SK-N-SH (cell line): ENCODE results near the gene PTPRB. TPM values are rescaled to one million over a fixed set of nuclear protein-coding genes. Genes with fewer than 3 reads are reported as not detected.

Experiments used
- CTCF ChIA-PET: fragments of 300-600, 350-600 bp; formaldehyde crosslinking; extraction: SDS; loops from one replicate; lab custom pipeline; 2021; lab: Yijun Ruan, JAX
- POLR2A ChIA-PET: fragments of 350-600 bp; sonication (Branson Sonifier 250); formaldehyde crosslinking; extraction: SDS; loops from one replicate; lab custom pipeline; 2020; ENCODE audit warnings: antibody characterized with exemption, inconsistent platforms; lab: Yijun Ruan, JAX
- DNase-seq: peaks from one replicate; pipeline ENCODE4 v3.0.0; 2012
- H2AFZ ChIP-seq: fragments of 200-600 bp; sonication (generic); 2 replicates; pipeline ENCODE4 v1.8.1; 2016; ENCODE audit warnings: antibody characterized with exemption, mild to moderate bottlenecking, low read depth
- H3F3A ChIP-seq: fragments of 200-600 bp; sonication (generic); replicated peaks from 2 replicates; pipeline ENCODE3; 2016; ENCODE audit warnings: antibody characterized with exemption, mild to moderate bottlenecking; ENCODE audit not compliant: insufficient read depth
- H3K27ac ChIP-seq, 2 experiments: fragments of 200-500 bp in 1 of 2; fragments of 200-600 bp in 1 of 2; sonication (Bioruptor generic) in 1 of 2; sonication (generic), shearing (Covaris generic) in 1 of 2; 2 replicates each; pipeline versions ENCODE4 v1.5.1 to v1.6.1; 2014 to 2016; ENCODE audit warnings: low read depth in 2 of 2, inconsistent platforms in 1 of 2, low read length in 1 of 2, mild to moderate bottlenecking in 1 of 2, mixed read lengths in 1 of 2
- H3K27me3 ChIP-seq: fragments of 200-600 bp; sonication (generic), shearing (Covaris generic); 2 replicates; pipeline ENCODE4 v1.6.1; 2016; ENCODE audit warnings: mixed run types; ENCODE audit not compliant: insufficient read depth
- H3K36me3 ChIP-seq, 2 experiments: fragments of 200-500 bp in 1 of 2; fragments of 200-600 bp in 1 of 2; sonication (Bioruptor generic) in 1 of 2; sonication (generic) in 1 of 2; replicated peaks in 1 of 2; 2 replicates each; pipeline versions ENCODE3 to v1.5.1; 2014 to 2016; ENCODE audit warnings: low read length in 1 of 2, mild to moderate bottlenecking in 1 of 2; ENCODE audit not compliant: insufficient read depth in 2 of 2, control insufficient read depth in 1 of 2
- H3K4me1 ChIP-seq, 2 experiments: fragments of 200-500 bp in 1 of 2; fragments of 200-600 bp in 1 of 2; sonication (Bioruptor generic) in 1 of 2; sonication (generic), shearing (Covaris generic) in 1 of 2; 2 replicates each; pipeline versions ENCODE4 v1.5.1 to v1.6.1; 2014 to 2016; ENCODE audit warnings: low read depth in 1 of 2, low read length in 1 of 2, mixed run types in 1 of 2; ENCODE audit not compliant: insufficient read depth in 2 of 2, control insufficient read depth in 1 of 2
- H3K4me2 ChIP-seq: fragments of 200-600 bp; sonication (generic), shearing (Covaris generic); 2 replicates; pipeline ENCODE4 v1.6.1; 2017; ENCODE audit warnings: mixed run types
- H3K4me3 ChIP-seq, 2 experiments: fragments of 200-500 bp in 1 of 2; fragments of 200-600 bp in 1 of 2; sonication (Bioruptor generic) in 1 of 2; sonication (generic), shearing (Covaris generic) in 1 of 2; 2 replicates each; pipeline versions ENCODE4 v1.5.1 to v1.8.1; 2014 to 2016; ENCODE audit warnings: low read depth in 2 of 2, inconsistent platforms in 1 of 2, low read length in 1 of 2, mild to moderate bottlenecking in 1 of 2, mixed read lengths in 1 of 2, moderate library complexity in 1 of 2
- H3K79me2 ChIP-seq: fragments of 200-600 bp; sonication (generic); 2 replicates; pipeline ENCODE4 v1.8.1; 2017; ENCODE audit warnings: mild to moderate bottlenecking; ENCODE audit not compliant: insufficient read depth
- H3K9ac ChIP-seq: fragments of 200-600 bp; sonication (generic); 2 replicates; pipeline ENCODE4 v1.6.1; 2017; ENCODE audit warnings: mixed run types
- H3K9me2 ChIP-seq: fragments of 200-600 bp; sonication (generic); 2 replicates; pipeline ENCODE4 v1.6.1; 2017; ENCODE audit warnings: mixed run types
- H3K9me3 ChIP-seq: fragments of 200-600 bp; sonication (generic); 2 replicates; pipeline ENCODE4 v1.6.1; 2017; ENCODE audit warnings: mixed run types, mild to moderate bottlenecking, moderate library complexity
- H4K20me1 ChIP-seq: fragments of 200-600 bp; sonication (generic); 2 replicates; pipeline ENCODE4 v1.6.1; 2017; ENCODE audit warnings: mild to moderate bottlenecking, mixed run types; ENCODE audit not compliant: insufficient read depth
- EZH2phosphoT487 ChIP-seq: fragments of 200-600 bp; sonication (generic); IDR thresholded peaks from 2 replicates; pipeline ENCODE4 v1.6.1; 2017; ENCODE audit warnings: low read depth, mixed run types, mild to moderate bottlenecking, antibody characterized with exemption, moderate library complexity, borderline replicate concordance
- FOXJ3 ChIP-seq: sonication (generic); formaldehyde crosslinking; IDR thresholded peaks from 2 replicates; pipeline ENCODE4 v1.5.1; 2020; ENCODE audit warnings: mild to moderate bottlenecking, missing genetic modification reagents
- FOXM1 ChIP-seq: IDR thresholded peaks from 2 replicates; pipeline ENCODE4 v1.4.0; 2012; ENCODE audit warnings: low read depth, mild to moderate bottlenecking
- GABPA ChIP-seq: IDR thresholded peaks from 2 replicates; pipeline ENCODE4 v1.4.0; 2012; ENCODE audit warnings: low read depth, mild to moderate bottlenecking
- IRF3 ChIP-seq: fragments of 150-350 bp; IDR thresholded peaks from 2 replicates; pipeline ENCODE4 v1.6.1; 2016; ENCODE audit warnings: mild to moderate bottlenecking, low read depth, low read length
- MXI1 ChIP-seq: IDR thresholded peaks from 2 replicates; pipeline ENCODE4 v1.6.1; 2012; ENCODE audit warnings: mild to moderate bottlenecking, low read depth, low read length, improper control_type of control experiment
- POLR2AphosphoS5 ChIP-seq: IDR thresholded peaks from 2 replicates; pipeline ENCODE4 v1.6.1; 2012; ENCODE audit warnings: low read depth, low read length
- RCOR1 ChIP-seq: fragments of 150-350 bp; IDR thresholded peaks from 2 replicates; pipeline ENCODE4 v1.6.1; 2017; ENCODE audit warnings: antibody characterized with exemption, low read length
- TAF1 ChIP-seq: IDR thresholded peaks from 2 replicates; pipeline ENCODE4 v1.6.1; 2012; ENCODE audit warnings: low read depth, mild to moderate bottlenecking, low read length, moderate library complexity, borderline replicate concordance
- TCF12 ChIP-seq: IDR thresholded peaks from 2 replicates; pipeline ENCODE4 v1.4.0; 2012
- ZBTB33 ChIP-seq: IDR thresholded peaks from 2 replicates; pipeline ENCODE4 v1.4.0; 2012; ENCODE audit warnings: low read depth, borderline replicate concordance
- WGBS: methylation state at CpG from one replicate; pipeline ENCODE4 v1.1.6; 2017; ENCODE audit warnings: low lambda C conversion rate; 5-methylcytosine and 5-hydroxymethylcytosine counted together
- polyA plus RNA-seq, 3 experiments: library from polyadenylated mRNA; depleted of rRNA; stranded (reverse); fragments of >200 nt; gene quantifications; 2 replicates each; pipeline ENCODE4 v1.2.3, GENCODE V29; 2012

The PTPRB gene
- polyA plus RNA-seq, 1 of the 3 experiments (the other 2 are of a cell fraction): 1.1 TPM

- TF ChIP-seq TCF12: no peak
- TF ChIP-seq, all 33 proteins: peak for 0
These were observed 29.1 kb upstream of the PTPRB start (continued) for GRCh38 chr12:70666364-70666763.

- CTCF ChIA-PET: interaction anchor here (1.3 to 1.7 kb wide), 2 partner anchors 55 to 785 kb away, joined by 4 to 5 read pairs; no protein-coding TSS in a partner anchor
- no peaks in the 10 kb centered on the region for H3K36me3 ChIP-seq
- H2AFZ ChIP-seq: peak overlapping the region; percentile 78
- H3K4me1 ChIP-seq: peaks cover 11 to 27% of the 10 kb centered on the region in 2 experiments; a peak in 3 of 4 replicates
- H3K27ac ChIP-seq: peak overlapping the region; percentile 39 to 45; a peak in 2 of 4 replicates
- no peak overlapping the region for H3K4me3 ChIP-seq
- POLR2A ChIA-PET: no interaction called here
- H4K20me1 ChIP-seq: no peaks in the 10 kb centered on the region
- peak overlapping the region; percentile 17; the same call in 1 of the 2 replicates for H3K9ac ChIP-seq
- 72% methylated on average over 7 of the region's 7 CpGs for whole genome bisulfite sequencing
- peak; percentile 6 for DNase-seq
- H3K4me2 ChIP-seq: peak overlapping the region; percentile 33; the same call in 1 of the 2 replicates
- H3F3A ChIP-seq: peaks cover 8% of the 10 kb centered on the region
- no peak for TF ChIP-seq RCOR1
- no peak for TF ChIP-seq FOXJ3 (CRISPR knock-in tag)
- no peak for TF ChIP-seq IRF3
- no peak for TF ChIP-seq TCF12
- no peak for TF ChIP-seq GABPA
- no peak for TF ChIP-seq MXI1
- H3K27me3 ChIP-seq: no peaks in the 10 kb centered on the region
- H3K9me3 ChIP-seq: no peaks in the 10 kb centered on the region
- no peaks in the 10 kb centered on the region for H3K79me2 ChIP-seq
- no peaks in the 10 kb centered on the region for H3K9me2 ChIP-seq
These were observed 27.2 kb upstream of the PTPRB start for GRCh38 chr12:70664465-70664881.

GRCh38 chr12:70663838-70664237 is 26.6 kb upstream of the PTPRB start:
- Histone ChIP-seq H3K27me3 (no peaks in the 10 kb centered on the region), H3K79me2 (no peaks in the 10 kb centered on the region), H2AFZ (peak overlapping the region; percentile 78; the same call in 1 of the 2 replicates), H3K36me3 (no peaks in the 10 kb centered on the region), H3K4me1 (peaks cover 11 to 27% of the 10 kb centered on the region in 2 experiments; a peak in 3 of 4 replicates), H4K20me1 (no peaks in the 10 kb centered on the region), H3K4me3 (no peak overlapping the region), H3F3A (peaks cover 8% of the 10 kb centered on the region), H3K9ac (peak overlapping the region; percentile 16; the same call in 1 of the 2 replicates), H3K9me2 (no peaks in the 10 kb centered on the region), H3K4me2 (0 out of 2 replicates have a peak overlapping the region, but pooled peaks have one; percentile 33), H3K9me3 (no peaks in the 10 kb centered on the region), H3K27ac (peak overlapping the region in 1 of 2 experiments; percentile 45; a peak in 2 of 4 replicates)
- ChIA-PET CTCF (interaction anchor here (1.3 to 1.7 kb wide), 2 partner anchors 56 to 785 kb away, joined by 4 to 5 read pairs; no protein-coding TSS in a partner anchor), POLR2A (no interaction called here)
- WGBS: 100% methylated on average over 1 of the region's 1 CpG
- no peak for DNase-seq
- TF ChIP-seq FOXM1 (no peak), TAF1 (no peak), POLR2AphosphoS5 (no peak), ZBTB33 (no peak), EZH2phosphoT487 (no peak)
